ENCODE measurements around the gene GSTM3.
"Not testable (repeated sequence)": the region's sequence is repeated elsewhere in the genome, so short reads cannot be mapped to it uniquely, and the experiment has no call there.

The GSTM3 gene

DNA sequence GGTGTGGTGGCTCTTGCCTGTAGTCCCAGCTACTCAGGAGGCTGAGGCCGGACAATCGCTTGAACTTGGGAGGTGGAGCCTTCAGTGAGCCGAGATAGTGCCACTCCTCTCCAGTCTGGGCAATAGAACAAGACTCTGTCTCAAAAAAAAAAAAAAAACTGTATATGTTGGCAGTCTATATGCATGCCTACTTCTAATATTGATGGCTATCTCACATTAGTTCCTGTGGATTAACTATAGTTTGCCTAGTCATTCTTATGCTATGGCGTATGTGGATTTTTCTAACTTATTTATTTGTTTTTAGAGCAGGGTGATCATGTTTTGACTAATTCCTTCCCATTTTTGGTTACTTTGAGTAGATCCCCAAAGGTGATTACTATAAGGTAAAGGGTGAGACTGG is 43.8 kb downstream of the GSTM3 start:
- DNase-seq (ENCODE audit: low spot score), result no peak

DNA sequence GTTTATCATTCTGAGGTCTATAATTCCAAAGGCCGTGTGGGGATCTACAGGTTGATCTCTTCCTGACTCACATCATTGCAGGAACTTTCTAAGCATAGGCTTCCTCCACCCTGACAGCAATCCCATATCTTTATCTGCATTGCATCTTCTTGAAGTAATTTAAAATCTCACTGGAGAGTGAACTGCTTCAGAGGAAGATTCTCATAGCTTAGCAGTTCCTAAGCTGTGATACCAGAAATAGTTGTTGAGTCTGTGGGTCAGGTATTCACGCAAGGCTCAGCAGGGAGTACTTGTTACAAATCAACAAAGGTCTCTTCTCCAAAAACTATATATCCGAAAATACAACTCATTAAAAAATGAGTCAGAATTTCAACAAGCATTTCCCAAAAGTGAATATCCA is 45.7 kb downstream of the GSTM3 start:
- not testable (repeated sequence) for DNase-seq (ENCODE audit: low spot score)

DNA sequence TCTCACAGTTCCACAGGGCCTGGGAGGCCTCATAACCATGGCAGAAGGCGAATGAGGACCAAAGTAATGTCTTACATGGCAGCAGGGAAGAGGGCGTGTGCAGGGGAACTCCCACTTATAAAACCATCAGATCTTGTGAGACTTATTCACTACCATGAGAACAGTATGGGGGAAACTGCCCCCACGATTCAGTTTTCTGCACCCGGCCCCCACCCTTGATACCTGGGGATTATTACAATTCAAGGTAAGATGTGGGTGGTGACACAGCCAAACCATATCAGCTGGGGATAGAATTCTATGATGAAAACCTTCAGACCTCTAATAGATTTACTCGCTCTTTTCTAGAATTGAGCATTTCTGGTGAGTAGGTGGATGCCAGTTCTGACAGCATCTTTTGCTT is 46.4 kb downstream of the GSTM3 start:
- not testable (repeated sequence) for DNase-seq (ENCODE audit: low spot score)

DNA sequence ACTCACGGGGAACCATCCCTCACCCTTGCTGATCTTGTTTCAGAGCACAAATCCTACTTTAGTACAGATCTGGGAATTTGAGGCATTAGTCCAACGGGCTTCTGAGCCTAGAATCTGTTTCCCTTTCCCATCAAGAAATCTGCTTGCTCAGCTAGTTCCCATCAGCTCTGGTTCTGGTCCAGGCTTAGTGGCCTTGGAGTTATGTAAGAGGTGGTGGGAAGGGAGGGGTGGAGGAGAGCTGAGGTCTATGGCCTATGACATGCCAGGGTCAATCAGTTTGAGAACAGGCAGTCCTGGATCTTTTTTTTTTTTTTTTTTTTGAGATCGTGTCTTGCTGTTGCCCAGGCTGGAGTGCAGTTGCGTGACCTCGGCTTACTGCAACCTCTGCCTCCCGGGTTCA is 49.1 kb downstream of the GSTM3 start:
- no peak for DNase-seq (ENCODE audit: low spot score)

DNA sequence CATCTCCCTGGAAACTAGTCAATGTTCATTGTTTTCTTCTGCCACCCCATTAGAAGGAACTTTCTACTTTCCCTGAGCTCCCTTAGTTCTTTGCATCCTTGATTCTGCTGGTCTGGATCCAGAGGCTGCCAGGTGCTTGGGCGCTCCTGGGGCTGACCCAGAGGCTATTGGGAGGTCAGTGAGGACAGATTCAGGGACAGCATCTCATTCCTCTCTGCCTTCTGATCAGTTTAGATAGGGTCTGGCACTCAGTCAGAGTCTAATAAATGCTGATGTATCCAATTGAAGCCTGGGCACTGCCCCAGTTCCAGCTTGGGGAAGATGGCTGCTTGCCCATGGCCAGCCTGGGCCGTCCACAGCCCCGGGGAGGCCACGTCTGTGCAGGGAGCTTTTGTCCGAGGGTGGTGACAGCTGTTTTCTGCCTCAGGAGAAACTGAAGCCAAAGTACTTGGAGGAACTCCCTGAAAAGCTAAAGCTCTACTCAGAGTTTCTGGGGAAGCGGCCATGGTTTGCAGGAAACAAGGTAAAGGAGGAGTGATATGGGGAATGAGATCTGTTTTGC is 50.9 kb downstream of the GSTM3 start:
- DNase-seq (ENCODE audit: low spot score), result no peak

DNA sequence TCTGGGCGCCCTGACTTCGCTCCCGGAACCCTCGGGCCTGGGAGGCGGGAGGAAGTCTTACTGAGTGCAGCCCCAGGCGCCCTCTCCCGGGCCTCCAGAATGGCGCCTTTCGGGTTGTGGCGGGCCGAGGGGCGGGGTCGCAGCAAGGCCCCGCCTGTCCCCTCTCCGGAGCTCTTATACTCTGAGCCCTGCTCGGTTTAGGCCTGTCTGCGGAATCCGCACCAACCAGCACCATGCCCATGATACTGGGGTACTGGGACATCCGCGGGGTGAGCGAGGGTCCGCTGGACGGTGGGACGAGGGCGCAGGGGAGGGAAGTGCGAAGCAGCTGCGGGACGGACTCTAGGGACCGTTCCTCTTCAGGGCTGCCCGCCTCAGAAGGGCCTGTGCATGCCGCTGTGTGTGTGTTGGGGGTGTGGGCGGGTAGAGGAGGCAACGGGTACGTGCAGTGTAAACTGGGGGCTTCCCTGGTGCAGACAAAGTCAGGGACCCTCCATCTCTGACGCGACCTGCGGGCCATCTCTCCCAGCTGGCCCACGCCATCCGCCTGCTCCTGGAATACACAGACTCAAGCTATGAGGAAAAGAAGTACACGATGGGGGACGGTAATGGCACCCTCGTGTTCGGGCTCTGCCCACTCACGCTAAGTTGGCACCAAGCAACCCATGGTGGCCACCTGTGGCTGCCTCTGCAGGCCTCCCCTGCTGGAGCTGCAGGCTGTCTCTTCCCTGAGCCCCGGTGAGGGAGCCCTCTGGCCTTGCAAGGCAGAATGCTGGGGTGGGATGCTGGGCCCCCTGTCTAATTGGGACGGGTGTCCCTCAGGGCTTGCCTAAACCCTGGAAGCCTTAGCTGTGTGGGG is 53.0 kb downstream of the GSTM3 start, which contains the start of gene GSTM1:
Gene GSTM1 (plus strand): TSS at position 177 of the 859 bp plus-strand sequence. CDS start 57 bp downstream, at position 234.
- no peak for DNase-seq (ENCODE audit: low spot score)

DNA sequence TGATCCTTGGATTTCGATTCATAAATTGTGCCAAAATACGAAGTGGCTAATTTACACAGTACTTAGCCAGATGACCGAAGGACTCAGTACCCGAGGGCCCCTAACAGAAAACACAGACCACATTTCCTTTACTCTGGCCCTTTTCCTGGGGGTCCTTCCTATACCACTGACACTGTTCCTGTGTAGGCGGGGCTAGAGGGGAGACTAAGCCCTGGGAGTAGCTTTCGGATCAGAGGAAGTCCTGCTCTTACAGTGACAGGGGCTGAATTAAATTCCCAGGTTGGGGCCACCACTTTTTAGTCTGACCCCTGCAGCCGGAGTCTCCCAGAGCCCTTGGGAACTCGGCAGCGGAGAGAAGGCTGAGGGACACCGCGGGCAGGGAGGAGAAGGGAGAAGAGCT is 53.7 kb downstream of the GSTM3 start:
- DNase-seq (ENCODE audit: low spot score), result not testable (repeated sequence)

GRCh38 chr1:109685890-109686289 is 54.9 kb downstream of the GSTM3 start:
- not testable (repeated sequence) for DNase-seq (ENCODE audit: low spot score)

DNA sequence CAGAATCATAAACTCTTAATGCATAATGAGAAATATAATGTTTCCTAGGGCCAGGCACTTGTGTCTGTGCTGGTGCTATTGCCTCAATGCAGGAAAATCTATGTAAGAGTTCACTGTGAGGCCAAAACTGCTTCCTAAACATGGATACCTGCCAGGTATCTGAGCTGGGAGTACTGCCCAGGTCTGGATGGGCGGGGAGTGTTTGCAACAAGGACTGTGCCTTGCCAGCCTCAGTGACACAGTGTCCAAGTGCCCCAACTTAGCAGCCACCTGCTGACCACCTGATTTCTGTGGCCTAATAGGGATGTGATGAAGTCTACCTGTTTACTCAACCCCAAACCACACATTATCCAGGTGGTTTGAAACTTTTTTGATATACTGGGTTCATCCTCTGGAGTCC is 55.4 kb downstream of the GSTM3 start:
- not testable (repeated sequence) for DNase-seq (ENCODE audit: low spot score)

DNA sequence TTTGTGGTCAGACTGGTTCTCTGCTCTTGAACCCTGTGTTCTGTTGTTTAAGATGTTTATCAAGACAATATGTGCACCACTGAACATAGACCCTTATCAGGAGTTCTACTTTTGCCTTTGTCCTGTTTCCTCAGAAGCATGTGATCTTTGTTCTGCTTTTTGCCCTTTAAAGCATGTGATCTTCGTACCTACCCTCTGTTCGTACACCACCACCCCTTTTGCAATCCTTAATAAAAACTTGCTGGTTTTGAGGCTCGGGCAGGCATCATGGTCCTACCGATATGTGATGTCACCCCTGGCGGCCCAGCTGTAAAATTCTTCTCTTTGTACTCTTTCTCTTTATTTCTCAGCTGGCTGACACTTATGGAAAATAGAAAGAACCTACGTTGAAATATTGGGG is 56.1 kb downstream of the GSTM3 start:
- not testable (repeated sequence) for DNase-seq (ENCODE audit: low spot score)
